NCI-H510A (cell line): ENCODE results near the gene RGS12.
"Not testable (repeated sequence)": the region's sequence is repeated elsewhere in the genome, so short reads cannot be mapped to it uniquely, and the experiment has no call there.

Experiments used
- DNase-seq: peaks from one replicate; lab custom pipeline; 2025; lab: John Stamatoyannopoulos, UW

The RGS12 gene

GRCh38 chr4:3296651-3297050 lies 3.8 kb downstream of the RGS12 start:
- DNase-seq, result no peak

DNA sequence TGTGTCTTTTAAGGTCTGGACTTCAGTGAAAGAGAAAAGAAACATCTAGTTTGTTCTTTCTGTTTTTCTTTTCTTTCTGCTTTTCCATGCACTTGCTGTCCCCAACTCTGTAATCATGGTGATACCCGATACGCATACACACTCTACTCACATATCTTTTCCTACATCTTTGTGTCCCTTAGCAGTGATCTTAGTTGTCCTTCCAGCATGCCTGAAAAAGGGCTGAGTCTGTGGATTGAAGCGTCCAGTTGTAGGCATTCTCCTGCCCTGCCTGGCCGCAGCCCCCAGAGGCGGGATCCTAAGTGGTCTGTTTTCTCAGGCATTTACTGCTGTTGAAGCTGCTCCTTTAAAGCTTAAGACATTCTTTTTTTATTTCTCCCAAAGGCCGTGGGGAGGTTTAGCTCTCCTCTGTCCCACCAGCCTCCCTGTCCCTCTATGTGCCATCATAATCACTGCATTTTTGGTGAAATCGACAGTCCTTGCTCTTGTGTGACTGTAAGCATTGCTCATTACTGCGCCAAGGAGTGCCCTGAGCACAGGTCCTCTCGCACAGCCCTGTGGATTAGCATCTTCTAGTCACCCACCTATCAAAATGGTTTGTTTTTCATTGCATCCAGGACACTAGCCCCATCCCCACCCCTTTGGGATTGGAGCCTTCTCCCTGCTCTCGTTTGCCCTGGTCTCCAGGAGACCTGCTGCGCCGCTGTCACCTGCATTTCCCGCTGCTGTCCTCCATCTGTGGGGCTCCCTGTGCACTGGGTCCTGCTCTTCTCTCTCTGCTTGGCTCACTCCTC lies 4.4 kb downstream of the RGS12 start:
- no peak for DNase-seq

DNA sequence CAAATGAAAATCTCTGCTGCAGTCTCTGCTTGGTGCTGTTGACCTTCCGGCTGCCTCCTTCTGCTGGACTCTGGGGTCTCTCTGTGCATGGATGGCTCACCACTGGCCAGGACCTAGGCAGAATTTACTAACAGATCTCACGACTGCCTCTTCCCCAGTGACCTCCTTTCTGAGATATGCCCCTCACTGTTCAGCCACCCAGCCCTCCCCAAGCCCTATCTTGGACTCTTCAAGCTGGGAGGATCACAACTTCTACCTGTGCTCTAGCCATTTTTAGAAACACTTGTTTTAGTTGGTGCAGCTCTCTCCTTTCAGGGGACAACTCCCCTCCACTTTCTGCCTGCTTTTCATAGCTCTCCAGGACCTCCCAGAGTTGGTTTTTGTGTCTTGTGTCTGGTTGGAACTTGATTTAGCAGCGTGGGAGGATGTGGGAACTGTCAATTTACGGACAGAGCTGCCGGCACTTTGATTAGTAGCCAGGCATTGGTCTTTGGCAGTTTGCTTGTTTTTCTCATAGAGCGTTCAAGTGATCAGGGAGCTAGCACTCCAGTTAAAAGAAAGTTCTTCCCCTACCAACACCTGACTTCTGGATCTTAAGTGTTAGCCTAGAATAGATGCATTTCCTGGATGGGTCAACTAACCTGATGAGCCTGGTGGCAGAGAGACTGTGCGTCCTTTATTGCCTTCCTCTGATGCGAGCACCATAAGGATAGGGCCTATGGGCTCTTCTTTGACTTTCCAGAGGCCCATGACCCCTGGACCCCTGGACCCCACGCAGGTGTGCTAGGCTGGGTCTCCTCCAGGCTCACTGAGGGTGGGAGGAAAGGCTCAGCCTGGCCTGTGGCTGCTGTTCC lies 6.5 kb downstream of the RGS12 start:
- no peak for DNase-seq

- DNase-seq, result no peak
These were observed 7.3 kb downstream of the RGS12 start for GRCh38 chr4:3299976-3300671.

GRCh38 chr4:3300882-3301281 lies 8.1 kb downstream of the RGS12 start:
- not testable (repeated sequence) for DNase-seq

GRCh38 chr4:3301450-3302172 lies 8.8 kb downstream of the RGS12 start:
- no peak for DNase-seq

- no peak for DNase-seq
These were observed 9.5 kb downstream of the RGS12 start for GRCh38 chr4:3302173-3302785.

GRCh38 chr4:3302786-3303564 lies 10.2 kb downstream of the RGS12 start:
- no peak for DNase-seq

DNA sequence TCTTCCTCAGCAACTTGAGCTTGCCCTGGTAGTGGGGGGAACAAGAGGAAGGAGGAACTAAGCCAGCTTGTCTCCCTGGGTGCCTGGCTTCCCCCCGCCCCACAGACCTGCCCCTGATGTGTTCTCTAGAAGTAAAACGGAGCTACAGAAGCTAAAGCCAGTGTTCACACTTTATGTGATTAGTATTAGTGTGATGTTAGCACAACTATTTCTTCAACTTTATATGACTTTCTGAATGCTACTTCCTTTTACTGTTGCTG lies 10.7 kb downstream of the RGS12 start:
- DNase-seq, result no peak

GRCh38 chr4:3303923-3304710 lies 11.3 kb downstream of the RGS12 start:
- DNase-seq, result no peak

DNA sequence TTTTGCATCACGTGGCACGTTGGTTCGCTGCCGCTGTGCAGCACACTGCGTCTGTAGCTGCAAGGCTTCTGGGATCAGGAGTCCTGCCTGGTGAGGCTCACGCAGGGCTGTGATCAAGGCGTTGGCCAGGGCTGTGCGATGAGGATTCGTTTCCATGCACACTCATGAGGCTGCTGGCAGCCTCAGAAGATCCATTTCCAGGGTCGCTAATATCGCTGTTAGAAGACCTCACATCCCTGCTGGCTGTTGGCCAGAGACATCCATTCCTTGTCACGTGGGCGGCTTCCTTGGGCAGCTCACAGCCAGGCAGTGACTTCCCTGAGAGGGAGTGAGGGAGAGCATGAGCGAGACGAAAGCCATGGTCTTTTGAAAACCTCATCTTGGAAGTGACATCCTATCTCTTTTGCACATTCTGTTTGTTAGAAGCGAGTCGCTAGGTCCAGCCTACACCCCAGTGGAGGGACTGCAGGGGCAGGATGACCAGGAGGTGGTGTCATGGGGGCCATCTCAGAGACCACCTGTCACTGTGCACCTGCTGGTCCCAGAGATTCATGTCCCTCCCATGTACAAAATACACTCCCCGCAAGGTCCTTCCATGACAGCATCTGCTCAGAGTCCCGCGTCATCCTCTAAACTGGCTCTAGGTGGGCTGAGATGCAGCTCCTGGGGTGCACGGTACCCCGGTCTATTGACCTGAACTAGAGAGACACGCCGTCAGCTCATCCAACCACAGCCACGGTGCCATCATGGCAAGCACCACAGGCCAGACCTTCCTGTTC lies 12.2 kb downstream of the RGS12 start:
- DNase-seq, result no peak

- no peak for DNase-seq
These were observed 13.0 kb downstream of the RGS12 start for GRCh38 chr4:3305610-3306371.

DNA sequence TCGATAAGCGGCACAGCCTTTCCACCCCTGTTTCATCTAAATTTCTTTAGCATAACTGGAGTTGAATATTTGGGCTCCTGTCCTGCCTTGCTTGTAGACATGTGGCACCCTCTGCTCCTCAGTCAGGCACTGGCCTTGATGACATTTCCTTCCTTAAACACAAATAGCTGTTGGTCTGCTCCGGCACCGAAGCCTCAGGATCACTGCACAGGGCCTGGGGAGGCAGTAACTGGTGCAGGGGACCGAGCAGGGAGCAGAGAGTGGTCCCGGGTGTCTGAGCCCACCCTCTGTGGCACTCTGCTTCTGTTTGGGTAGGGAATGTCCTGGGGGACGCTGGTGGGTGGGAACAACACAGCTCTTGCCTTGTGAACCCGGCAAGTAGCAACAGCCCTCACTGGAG lies 13.6 kb downstream of the RGS12 start:
- no peak for DNase-seq

DNA sequence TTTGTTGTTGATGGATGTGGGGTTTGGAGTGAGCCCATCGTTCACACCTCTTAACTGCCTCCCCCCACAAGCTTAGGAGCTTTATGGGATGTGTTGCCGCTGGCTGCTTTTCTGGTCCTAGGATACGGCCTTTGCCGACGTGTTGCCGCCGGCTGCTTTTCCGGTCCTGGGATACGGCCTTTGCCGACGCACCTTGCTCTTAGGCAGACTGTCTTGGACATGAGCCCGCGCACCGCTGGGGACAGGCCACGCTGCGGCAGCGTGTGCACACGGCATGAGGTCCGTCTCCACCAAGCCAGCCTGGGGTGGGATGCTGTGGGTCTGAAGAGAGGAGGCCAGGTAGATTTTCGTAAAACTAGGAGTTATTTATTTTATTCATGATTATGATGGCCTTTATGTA lies 14.2 kb downstream of the RGS12 start:
- no peak for DNase-seq

DNA sequence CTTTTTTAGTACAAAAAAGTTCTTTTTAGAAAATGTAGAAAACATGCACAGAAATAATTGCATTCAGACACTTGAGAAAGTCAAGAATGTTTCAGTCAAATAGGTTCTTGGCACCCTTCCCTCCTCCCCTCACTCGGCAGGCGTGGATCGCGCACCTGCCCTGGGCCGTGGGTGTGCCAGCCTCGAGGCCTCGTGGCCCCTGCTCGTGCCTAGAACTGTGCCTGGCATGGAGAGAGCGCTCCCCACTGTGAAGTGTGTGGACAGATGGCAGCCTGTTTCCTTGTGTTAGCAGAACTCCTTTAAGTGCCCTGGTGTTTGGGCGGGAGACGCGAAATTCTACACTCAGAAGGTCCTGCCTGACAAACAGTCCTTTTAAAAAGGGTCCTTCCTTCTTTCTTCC lies 14.7 kb downstream of the RGS12 start:
- DNase-seq, result no peak

- DNase-seq, result no peak
These were observed 15.2 kb downstream of the RGS12 start for GRCh38 chr4:3307891-3308575.

GRCh38 chr4:3308691-3309090 lies 15.9 kb downstream of the RGS12 start:
- peak; percentile 59 for DNase-seq
